Activated CD4-positive, CD25-positive, alpha-beta regulatory T cell treated with anti-CD3 and anti-CD28 coated beads, Interleukin-2, amount 50 U/mL, for 24 hours (primary cell): ENCODE results near the gene MXI1.

Experiments
- ATAC-seq, 2 donors: fragments of 150-1000 bp; cut with Tn5 transposase; one replicate each; pipeline ENCODE4 v1.10.0; 2021; ENCODE audit warnings: mild to moderate bottlenecking in 1 of 2, moderate library complexity in 1 of 2

Gene MXI1

DNA sequence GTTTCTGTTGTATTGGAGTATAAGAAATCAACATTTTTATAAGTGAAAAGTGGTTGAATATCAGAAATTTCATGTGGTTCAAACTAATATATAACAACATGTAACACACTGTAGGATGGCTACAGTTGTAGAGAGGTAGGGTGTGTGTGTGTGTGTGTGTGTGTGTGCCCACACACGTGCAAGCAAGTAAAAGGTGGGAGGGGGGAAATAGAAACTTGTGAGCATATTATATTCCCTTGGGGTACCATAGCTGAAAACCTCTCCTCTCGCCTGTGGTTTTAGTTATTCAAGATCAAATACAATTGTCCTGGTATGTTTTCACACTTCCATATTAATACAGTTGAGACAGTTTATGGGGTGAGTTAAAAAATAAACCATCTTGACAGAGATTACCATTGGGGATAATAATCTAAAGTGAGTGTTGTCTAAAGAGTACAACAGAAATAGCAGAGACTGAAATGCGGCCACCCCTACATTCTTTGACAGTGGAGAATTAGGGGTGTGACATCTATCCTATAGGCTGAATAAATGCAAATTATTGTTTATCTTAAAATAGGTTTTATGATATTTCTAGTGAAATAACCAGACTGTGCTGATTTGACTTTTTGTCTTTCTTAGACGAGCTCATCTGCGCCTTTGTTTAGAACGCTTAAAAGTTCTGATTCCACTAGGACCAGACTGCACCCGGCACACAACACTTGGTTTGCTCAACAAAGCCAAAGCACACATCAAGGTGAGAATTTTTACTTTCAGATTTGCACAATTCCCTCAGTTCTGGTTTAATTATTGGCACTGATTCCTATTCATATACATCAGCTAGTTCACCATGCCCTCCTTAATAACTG, 71.4 kb downstream of the MXI1 start:
- no peak for ATAC-seq

DNA sequence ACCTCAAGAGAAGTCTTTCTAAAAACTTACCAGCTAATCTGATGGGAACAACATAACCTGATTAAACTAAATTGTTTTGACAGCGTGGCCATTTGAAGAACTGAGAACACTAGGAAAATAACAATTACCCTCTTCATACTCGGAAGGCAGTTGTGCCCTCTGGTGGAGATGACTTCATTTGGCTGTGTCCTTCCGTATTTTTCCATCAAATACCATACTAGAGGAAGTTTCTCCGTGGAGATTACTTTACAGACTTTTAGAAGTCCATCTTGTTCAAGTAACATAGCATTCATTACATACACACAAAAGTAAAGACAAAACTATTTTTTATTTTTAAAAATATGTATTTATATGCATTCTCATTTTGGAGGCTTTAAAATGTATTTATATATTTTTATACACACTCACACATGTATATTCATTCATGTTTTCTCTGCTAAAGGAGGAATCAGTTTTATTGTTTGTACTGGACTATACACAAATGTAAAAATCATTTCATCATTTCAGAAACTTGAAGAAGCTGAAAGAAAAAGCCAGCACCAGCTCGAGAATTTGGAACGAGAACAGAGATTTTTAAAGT, 72.1 kb downstream of the MXI1 start:
- peak in 1 of 2 donors; percentile 51 for ATAC-seq

DNA sequence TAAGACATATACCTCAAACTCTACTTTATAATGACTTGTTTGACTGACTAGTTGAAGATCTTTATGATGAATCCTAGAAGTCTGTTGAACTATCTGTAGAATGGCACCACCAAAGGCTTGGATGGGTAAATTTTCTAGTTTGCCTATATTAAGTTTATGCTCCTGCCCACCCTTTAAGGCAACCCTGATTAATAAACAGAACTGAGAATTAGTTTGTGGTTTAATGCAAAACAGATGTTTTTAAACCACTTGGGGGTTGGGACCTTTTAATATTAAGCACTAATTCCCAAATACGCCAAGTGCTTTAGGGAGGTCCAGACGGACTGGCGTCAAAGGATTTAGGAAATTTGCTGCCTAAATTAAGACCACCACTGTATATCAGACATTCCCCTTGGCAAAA, 76.9 kb downstream of the MXI1 start:
- ATAC-seq = no peak

DNA sequence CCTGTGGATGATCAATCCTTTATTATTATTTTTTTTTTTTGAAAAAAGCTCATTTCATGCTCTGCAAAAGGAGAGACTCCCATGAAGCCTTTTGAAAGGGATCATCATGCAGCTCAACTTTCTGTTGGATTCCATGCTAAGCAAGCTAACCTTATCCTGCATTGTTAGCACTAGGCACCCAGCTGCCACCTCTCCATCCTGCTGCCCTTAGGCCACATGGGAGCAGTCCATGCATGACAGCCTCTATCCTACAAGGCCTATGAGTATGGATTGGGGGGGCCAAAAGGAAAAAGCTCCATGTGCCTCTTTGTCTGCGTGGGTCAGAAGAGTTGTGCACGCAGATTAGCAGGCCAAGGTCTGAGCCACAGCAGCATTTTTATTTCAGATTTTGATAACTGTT, 78.1 kb downstream of the MXI1 start:
- ATAC-seq = no peak

DNA sequence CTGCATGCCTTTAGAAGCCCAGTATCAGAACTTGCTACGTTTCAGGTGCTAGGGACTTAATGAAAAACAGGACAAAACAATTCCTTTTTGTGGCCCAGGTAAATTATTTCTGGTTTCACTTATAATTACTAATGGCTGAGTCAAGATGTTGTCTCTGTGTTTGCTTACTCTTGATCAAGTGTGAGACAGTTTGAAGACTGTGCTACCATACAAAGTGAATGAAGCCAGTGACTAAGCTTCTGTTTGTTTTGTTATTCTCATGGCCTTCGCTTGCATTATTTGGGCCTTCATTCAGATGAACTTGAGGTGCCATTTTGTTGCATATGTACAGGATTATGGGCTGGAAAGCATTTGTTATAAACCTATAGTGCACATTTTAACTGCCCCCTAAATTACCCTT, 79.4 kb downstream of the MXI1 start:
- ATAC-seq = peak; percentile 51 to 56

DNA sequence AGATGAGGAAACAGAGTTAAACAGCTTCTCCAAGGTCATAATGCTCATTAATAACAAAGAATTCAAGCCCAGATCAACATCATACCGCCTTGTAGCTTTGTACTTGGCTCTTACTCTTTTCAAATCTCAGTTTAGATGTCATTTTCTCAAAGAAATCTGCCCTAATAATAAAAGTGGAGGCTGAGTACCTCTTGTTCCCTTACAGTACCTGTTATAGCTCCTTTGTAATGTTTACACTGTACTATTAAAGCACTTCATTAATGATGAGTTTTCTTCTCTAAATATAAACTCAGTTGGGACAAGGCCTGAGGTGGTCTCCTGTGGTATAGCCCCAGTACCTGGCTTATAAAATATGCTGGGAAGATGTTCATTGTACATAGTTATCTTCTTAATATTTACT, 89.6 kb downstream of the MXI1 start:
- ATAC-seq = no peak

DNA sequence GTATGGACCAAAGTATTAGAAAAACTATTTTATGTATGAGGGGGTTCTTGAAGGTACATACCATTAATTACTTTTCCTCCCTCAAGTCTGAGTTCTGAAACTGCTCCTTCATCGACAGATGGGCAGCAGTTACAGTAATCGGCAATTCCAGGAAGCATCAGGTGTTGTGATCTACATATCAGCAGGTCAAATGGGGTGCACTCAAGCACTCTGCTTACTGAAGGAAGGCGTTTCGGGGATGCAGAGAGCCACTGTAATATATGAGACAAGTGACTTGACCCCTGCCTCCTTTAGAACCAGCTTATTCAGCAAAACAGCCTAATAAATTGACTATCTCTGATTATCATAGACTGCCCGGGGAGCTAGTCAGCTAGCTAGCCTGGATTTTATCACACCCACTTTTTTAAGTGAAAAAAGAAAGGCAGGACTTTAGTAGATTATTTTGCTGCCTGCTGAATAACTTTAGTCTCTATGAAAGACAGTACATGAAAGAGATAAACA, 93.1 kb downstream of the MXI1 start:
- ATAC-seq = no peak

DNA sequence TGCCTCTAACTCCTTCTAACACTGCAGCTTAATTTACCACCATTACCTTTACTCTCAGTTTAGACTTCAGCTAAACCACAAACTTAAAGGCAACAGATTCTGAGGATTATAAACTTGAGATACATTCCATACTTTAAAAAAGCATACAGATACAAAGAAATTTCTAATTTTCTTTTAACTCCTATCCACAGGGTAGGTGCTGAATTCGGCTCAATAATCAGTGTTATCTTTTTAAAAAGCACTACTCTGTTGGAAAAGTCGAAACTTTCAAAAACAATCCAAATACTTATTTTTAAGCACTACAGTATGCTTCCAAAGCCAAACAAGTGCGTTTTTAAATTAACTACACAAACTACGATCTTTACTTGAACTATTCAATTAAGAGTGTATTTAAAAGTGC, 96.3 kb downstream of the MXI1 start:
- ATAC-seq = no peak

DNA sequence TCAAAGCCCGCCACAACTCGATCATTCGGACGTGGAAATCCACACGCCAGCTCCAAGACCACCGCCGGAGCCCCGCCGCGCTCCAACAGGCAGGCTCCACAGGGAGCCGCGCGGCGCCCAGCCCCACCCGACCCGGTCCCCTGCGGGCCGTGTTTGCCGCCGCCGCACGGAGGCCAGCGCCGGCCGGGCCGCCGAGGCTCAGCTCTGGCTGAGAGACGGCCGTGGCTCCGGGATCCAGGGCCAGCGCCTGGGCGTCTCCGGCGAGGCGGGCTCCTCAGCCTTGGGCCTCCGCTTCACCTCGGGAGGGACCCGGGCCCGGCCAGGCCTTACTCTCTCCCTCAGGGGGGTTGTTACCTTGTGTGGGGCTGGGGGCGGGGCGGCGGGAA, 97.0 kb downstream of the MXI1 start:
- ATAC-seq = peak; percentile 52 to 55

DNA sequence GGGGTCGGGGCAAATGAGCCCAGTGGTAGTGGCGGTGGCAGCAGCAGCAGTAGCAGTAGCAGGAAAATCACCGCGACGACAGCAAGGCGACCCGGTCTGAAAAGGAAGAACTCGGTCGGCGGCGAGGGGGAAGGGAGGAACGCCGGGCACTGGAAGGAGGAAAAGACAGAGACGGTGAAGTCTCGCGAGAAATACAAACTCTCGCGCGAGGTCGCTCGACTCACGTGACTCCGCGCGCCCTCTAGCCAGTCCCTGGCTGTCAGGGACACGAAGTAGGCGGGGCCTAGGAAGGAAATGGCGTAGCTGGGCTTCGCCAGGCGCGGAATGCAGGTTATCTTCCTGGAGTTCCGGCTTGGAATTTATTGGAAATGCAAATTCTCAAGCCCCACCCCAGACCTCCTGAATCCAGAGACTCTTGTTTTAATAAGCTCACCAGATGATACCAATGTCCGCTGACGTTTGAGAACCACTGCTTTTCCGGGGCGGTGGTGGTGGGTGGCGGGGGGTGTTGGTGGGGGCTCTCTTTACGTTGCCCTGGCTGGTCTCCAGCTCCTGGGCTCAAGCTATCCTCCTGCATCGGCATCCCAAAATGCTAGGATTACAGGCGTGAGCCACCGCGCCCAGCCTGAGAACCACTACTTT, 97.5 kb downstream of the MXI1 start, which contains the start of gene SMNDC1:
SMNDC1 (minus strand) TSS at position 141 of the 642 bp plus-strand sequence. CDS start 1,333 bp downstream, outside the sequence.
- ATAC-seq = peak; percentile 86 to 87

DNA sequence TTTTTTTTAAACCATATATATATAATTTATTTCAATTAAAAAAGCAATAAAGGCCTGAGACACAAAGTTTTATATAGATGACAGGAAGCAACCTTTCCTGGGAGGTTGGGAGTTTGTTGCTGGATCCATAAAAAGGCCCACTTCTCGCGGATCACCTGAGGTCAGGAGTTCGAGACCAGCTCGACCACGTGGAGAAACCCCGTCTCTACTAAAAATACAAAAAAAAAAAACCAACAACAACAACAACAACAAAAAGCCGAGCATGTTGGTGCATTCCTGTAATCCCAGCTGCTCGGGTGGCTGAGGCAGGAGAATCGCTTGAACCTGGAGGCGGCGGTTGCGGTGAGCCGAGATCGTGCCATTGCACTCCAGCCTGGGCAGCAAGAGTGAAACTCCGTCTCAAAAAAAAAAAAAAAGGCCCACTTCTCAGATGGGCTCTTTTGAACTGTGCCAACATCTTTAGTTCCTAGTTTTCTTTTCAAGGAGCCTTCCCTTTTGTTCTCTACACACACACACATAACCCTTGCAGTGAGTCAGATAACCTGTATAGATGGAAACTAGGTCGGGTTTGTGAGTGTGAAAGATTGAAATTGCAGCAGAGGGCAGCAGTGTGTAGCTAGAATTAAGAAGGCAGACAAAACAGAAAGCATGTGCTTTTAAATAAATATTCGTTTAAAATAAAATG, 98.5 kb downstream of the MXI1 start:
- ATAC-seq = peak; percentile 69 to 70

DNA sequence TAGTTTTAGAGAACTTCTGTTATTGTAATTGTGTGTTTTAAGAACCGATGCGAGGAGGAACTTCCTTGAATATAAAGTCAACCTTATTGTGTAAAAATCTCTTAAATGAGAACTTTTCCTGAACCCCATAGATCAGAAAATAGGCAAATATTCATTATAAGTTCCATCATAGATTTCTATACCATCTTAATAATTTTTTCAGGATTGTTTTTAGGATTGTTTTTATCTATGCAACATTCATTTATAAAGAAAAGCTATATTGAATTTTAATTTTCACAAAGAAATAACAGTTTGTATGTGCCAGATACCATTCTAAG, 99.0 kb downstream of the MXI1 start:
- ATAC-seq = no peak

DNA sequence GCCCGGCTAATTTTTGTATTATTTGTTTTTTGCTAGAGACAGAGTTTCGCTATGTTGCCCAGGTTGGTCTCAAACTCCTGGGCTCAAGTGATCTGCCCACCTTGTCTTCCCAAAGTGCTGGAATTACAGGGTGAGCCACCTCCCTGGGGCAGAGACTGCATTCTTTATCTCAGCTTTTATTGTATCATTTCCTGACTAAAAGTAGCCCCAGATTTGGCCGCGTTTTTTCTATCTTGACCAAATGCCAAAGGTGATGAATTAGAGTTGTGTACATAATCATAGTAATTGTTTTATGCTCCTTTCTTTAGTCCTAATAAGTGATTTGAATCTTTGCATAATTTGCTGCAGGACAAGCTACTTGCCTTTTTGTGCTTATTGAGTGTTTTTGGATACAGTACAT, 100.4 kb downstream of the MXI1 start:
- no peak for ATAC-seq

DNA sequence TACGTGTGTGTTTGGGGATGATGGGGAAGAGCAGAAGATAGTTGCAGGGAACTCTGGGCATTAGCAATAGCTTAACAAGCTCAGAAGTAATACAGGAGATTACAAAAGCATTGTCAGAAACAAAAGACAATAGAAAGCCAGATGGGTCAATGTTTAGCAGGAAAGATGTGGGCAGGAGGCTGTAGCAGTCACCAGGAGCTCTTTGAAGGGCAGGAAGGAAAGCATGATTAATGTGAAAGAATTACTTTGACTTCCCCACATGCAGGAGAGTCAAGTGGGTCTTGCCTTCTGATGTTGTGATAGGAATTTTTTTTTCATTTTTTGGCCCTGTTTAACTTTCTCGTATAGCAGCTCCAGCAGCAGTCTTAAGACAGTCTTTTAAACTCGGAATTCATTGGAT, 103.3 kb downstream of the MXI1 start:
- ATAC-seq = no peak

DNA sequence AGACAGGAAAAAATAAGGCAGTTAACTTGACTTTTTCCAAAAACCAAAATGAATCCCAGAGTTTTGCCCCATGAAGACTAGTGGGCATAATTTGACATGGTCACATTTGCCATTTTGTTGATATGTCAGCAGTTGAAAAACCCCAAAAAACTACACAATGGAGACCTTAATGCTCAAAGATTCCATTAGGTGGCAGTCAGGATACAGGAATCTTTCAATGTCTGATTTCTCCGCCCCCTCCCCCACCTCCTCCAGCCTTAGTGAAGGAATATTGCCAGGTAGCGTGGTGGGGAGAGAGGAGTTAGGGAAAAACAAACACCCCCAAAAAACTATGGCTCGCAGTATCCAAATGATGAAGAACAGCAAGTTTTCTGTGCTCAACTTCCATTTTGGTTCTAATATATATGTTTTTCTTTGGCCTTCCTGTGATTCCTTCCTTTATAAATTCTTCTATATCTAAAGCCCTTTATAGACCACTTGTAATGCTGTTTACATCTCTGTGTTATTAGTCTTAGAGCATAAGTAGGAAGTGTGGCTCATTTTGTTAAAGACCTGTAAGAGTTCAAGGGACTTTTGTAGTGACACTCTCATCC, 104.0 kb downstream of the MXI1 start:
- ATAC-seq = peak; percentile 48 to 53

DNA sequence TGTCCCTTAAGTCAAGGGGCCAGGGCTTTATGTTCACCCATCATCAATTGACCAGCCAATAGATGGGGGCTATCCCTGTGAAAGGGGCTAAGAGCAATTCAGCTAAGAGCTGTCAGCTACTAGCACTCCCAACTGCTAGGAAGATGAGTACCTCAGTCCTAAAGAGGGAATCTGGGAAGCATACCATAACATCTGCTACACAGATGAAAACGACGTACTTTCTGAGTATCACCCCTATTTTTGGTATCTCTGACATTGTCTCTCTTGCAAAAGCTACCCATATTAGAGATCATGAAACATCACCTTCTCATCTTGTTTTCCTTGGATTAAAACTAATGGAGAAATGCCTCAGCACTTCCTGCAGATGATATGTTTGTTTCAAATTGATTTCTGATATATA, 104.8 kb downstream of the MXI1 start:
- ATAC-seq = no peak

DNA sequence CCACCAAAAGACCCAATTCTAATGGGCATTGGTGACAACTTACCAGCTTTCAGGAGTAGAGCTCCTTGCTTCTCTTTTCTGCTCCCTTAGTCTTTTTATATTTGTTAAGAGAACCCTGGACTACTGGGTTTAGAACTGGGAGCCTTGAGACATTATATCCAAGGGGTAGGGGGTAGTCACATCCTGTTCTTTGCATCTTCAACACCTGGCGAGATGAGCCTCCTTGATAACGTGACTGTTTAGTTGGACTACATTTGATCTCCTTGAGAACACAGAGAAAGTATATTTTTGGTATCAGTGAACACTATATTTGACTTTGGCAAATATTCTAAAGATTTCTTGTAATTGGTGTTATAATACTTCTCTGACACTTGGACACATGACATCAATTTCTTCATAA, 106.3 kb downstream of the MXI1 start:
- no peak for ATAC-seq

DNA sequence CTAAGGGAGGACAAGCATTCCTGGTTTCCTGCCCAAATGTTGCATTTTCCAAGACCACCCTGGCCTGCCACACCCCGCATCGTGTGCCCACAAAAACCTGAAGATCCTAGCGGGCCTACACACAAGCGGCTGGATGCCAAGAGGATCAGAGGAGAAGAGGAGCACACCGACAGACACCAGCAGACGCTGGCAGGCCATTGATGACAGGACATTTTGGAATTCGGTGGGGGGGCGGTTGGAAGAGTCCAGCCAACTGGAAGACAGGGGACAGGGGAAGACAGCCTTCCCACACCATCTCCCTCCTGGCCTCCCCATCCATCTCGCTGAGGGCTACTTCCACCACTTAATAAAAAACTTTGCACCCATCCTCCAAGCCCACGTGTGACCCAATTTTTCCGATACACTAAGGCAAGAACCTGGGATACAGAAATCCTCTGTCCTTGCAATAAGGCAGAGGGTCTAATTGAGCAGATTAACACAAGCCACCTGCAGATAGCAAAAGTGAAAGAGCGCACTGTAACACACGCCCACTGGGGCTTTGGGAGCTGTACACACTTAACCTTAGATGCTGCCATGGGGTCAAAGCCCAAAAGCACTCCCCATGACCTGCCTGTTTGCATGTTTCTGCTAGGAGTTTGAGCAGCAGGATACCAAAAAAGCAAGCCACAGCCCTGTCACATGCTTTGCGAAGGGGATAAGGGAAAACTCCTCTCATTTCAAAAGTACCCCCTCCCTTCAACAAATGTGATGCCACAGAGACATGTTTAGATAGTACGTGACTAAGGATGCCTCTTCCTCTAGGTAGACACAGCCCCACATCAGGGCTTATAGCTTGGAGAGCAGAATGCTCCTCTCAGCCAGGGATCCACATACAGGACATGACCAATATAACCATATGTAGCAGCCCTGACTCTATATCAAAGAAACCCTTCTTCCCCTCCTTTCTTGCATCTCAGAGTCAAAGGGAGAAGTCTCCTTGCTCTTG, 110.8 kb downstream of the MXI1 start:
- ATAC-seq = no peak

DNA sequence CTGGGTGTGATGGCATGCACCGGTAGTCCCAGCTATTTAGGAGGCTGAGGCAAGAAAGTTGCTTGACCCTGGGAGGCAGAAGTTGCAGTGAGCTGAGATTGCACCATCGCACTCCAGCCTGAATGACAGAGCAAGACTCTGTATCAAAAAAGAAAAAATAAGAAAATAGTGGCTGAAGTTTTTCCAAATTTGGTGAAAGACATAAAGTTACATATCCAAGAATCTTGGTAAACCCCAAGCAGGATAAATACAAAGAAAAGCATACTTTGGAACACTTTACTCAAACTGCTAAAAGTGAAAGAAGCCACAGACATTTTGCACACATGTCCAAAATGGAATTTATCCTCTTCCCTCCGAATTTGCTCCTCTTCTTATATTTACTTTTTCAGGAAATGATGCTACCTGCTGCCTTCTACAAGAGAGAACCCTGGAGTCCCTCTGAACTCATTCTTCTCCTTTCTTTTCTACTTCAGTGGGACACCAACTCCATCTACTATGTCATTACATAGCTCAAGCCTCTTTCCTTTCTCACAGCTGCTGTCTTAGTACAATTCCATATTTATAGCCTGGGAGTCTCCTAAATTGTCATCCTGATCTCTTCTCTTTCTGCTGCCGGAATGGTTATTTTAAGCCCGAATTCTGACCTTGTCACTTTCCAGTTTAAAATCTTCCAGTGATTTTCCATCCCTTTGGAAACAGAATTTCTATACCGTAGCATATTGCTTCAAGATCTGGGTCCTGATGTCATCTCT, 114.6 kb downstream of the MXI1 start:
- ATAC-seq = no peak

DNA sequence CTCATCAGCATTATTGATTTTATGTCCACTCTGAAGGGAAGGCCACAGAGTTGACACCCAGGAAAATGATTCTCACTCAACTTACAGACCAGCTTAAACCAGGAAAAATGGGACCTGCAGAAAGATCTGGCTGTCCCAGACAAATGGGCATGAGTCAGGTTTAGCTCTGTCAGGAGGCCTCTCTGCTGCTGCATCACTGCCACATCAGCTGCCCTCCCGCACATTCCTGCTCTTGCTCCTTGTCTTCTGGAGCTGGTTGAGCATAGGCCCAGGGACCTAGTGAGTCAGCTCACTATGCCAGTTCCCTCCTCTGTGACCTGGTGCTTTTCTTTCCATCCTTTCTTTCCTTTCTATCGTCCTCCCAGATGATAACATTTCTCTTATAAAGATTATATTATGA, 116.1 kb downstream of the MXI1 start:
- ATAC-seq = no peak
